Astrocyte (in vitro differentiated cells and primary cell): ENCODE data around the gene ADAMTS12. TPM values are rescaled to one million over a fixed set of nuclear protein-coding genes. Genes with fewer than 3 reads are reported as not detected.

Experiments
- DNase-seq: peaks from one replicate; pipeline ENCODE4 v3.0.0-alpha.2; 2010; ENCODE audit warnings: low read depth
- FAIRE-seq: peaks from 2 replicates; lab custom pipeline; 2011; peaks lifted over from hg19 to GRCh38; lab: Jason Lieb, UNC
- H2AFZ ChIP-seq: 2 replicates; pipeline ENCODE4 v1.6.0; 2012; ENCODE audit warnings: low read depth, low read length, inconsistent platforms
- H3K27ac ChIP-seq: 2 replicates; pipeline ENCODE4 v1.5.1; 2011; ENCODE audit warnings: low read depth, low read length, inconsistent platforms
- H3K27me3 ChIP-seq: 2 replicates; pipeline ENCODE4 v1.6.0; 2011; ENCODE audit warnings: low read length, inconsistent platforms; ENCODE audit not compliant: insufficient read depth
- H3K36me3 ChIP-seq: 2 replicates; pipeline ENCODE4 v1.5.1; 2011; ENCODE audit warnings: low read length, inconsistent platforms; ENCODE audit not compliant: insufficient read depth
- H3K4me1 ChIP-seq: 2 replicates; pipeline ENCODE4 v1.5.1; 2011; ENCODE audit warnings: low read length, inconsistent platforms; ENCODE audit not compliant: insufficient read depth
- H3K4me2 ChIP-seq: 2 replicates; pipeline ENCODE4 v1.6.0; 2012; ENCODE audit warnings: low read length, inconsistent platforms
- H3K4me3 ChIP-seq: 2 replicates; pipeline ENCODE4 v1.5.1; 2011; ENCODE audit warnings: low read depth, mild to moderate bottlenecking, low read length, inconsistent platforms; ENCODE audit not compliant: insufficient read depth
- H3K79me2 ChIP-seq: 2 replicates; pipeline ENCODE4 v1.6.0; 2012; ENCODE audit warnings: mild to moderate bottlenecking, low read length, inconsistent platforms; ENCODE audit not compliant: insufficient read depth
- H3K9ac ChIP-seq: 2 replicates; pipeline ENCODE4 v1.6.0; 2012; ENCODE audit warnings: mild to moderate bottlenecking, low read length, inconsistent platforms
- H3K9me3 ChIP-seq: 2 replicates; pipeline ENCODE4 v1.5.1; 2012; ENCODE audit warnings: low read depth, mild to moderate bottlenecking, low read length, inconsistent platforms; ENCODE audit not compliant: insufficient read depth
- H4K20me1 ChIP-seq: 2 replicates; pipeline ENCODE4 v1.6.0; 2012; ENCODE audit warnings: low read length, inconsistent platforms; ENCODE audit not compliant: insufficient read depth
- H3K27ac Mint-ChIP-seq: one replicate; pipeline ENCODE4 v1.8.0; 2021; ENCODE audit warnings: mild to moderate bottlenecking, mixed read lengths; ENCODE audit not compliant: unreplicated experiment
- H3K27me3 Mint-ChIP-seq: one replicate; pipeline ENCODE4 v1.8.0; 2021; ENCODE audit warnings: low read depth, mixed read lengths; ENCODE audit not compliant: unreplicated experiment
- H3K36me3 Mint-ChIP-seq: one replicate; pipeline ENCODE4 v1.8.0; 2021; ENCODE audit warnings: low read depth, mixed read lengths; ENCODE audit not compliant: unreplicated experiment
- H3K4me1 Mint-ChIP-seq: one replicate; pipeline ENCODE4 v1.8.0; 2021; ENCODE audit warnings: low read depth, mixed read lengths; ENCODE audit not compliant: unreplicated experiment
- H3K4me3 Mint-ChIP-seq: one replicate; pipeline ENCODE4 v1.8.0; 2021; ENCODE audit warnings: mild to moderate bottlenecking, moderate library complexity, mixed read lengths; ENCODE audit not compliant: unreplicated experiment
- H3K9me3 Mint-ChIP-seq: one replicate; pipeline ENCODE4 v1.8.0; 2021; ENCODE audit warnings: mild to moderate bottlenecking, mixed read lengths; ENCODE audit not compliant: unreplicated experiment
- CTCF ChIP-seq: IDR thresholded peaks from 2 replicates; pipeline ENCODE4 v1.5.1; 2011; ENCODE audit warnings: low read depth, mild to moderate bottlenecking, inconsistent platforms, low read length, moderate library complexity; ENCODE audit not compliant: insufficient read depth
- EZH2 ChIP-seq: IDR thresholded peaks from 2 replicates; pipeline ENCODE4 v1.6.1; 2012; ENCODE audit warnings: mild to moderate bottlenecking, low read length, inconsistent platforms; ENCODE audit not compliant: insufficient read depth
- total RNA-seq: library from RNA; stranded (reverse); gene quantifications from 2 replicates; pipeline ENCODE4 v1.2.1, GENCODE V29; 2021

Gene ADAMTS12
- total RNA-seq, 1 donor from 2014 or later, result 156 TPM

GRCh38 chr5:33675958-33676464 lies 215.8 kb downstream of the ADAMTS12 start:
- FAIRE-seq, result no peak
- Histone ChIP-seq H3K36me3 (peaks cover 29% of the 10 kb centered on the region), H3K9ac (no peak overlapping the region), H3K27ac (no peak overlapping the region), H3K9me3 (no peaks in the 10 kb centered on the region), H2AFZ (no peak overlapping the region), H3K27me3 (no peaks in the 10 kb centered on the region), H3K4me3 (no peak overlapping the region), H3K4me2 (no peak overlapping the region), H3K4me1 (peaks cover 9% of the 10 kb centered on the region), H3K79me2 (no peaks in the 10 kb centered on the region), H4K20me1 (no peaks in the 10 kb centered on the region)
- TF ChIP-seq EZH2 (no peak), CTCF (no peak)
- no peak overlapping the region for H3K4me3 Mint-ChIP-seq
- H3K27me3 Mint-ChIP-seq, result no peaks in the 10 kb centered on the region
- peaks cover 2% of the 10 kb centered on the region for H3K9me3 Mint-ChIP-seq
- peaks cover 6% of the 10 kb centered on the region for H3K4me1 Mint-ChIP-seq
- H3K27ac Mint-ChIP-seq, result no peak overlapping the region
- no peak for DNase-seq
- H3K36me3 Mint-ChIP-seq, result peaks cover 33% of the 10 kb centered on the region

- no peak overlapping the region for H3K4me3 ChIP-seq
- H4K20me1 ChIP-seq, result no peaks in the 10 kb centered on the region
- H3K4me2 ChIP-seq, result no peak overlapping the region
- H3K27ac ChIP-seq, result no peak overlapping the region
- H3K36me3 ChIP-seq, result peaks cover 17% of the 10 kb centered on the region
- H3K27me3 ChIP-seq, result no peaks in the 10 kb centered on the region
- H3K4me1 ChIP-seq, result no peaks in the 10 kb centered on the region
- H3K79me2 ChIP-seq, result no peaks in the 10 kb centered on the region
- no peak overlapping the region for H3K9ac ChIP-seq
- peaks cover 2% of the 10 kb centered on the region for H3K4me1 Mint-ChIP-seq
- TF ChIP-seq CTCF (no peak), EZH2 (no peak)
- H3K9me3 ChIP-seq, result no peaks in the 10 kb centered on the region
- no peak overlapping the region for H3K4me3 Mint-ChIP-seq
- H3K36me3 Mint-ChIP-seq, result peaks cover 8% of the 10 kb centered on the region
- DNase-seq (no peak), FAIRE-seq (peak; percentile 62)
- H2AFZ ChIP-seq, result no peak overlapping the region
- no peaks in the 10 kb centered on the region for H3K9me3 Mint-ChIP-seq
- H3K27ac Mint-ChIP-seq, result no peak overlapping the region
- H3K27me3 Mint-ChIP-seq, result no peaks in the 10 kb centered on the region
Observed at GRCh38 chr5:33671700-33672291, 220.0 kb downstream of the ADAMTS12 start.

- Histone ChIP-seq H3K4me2 (peak overlapping the region; percentile 8), H3K27ac (peak overlapping the region; percentile 36), H3K79me2 (no peaks in the 10 kb centered on the region), H3K27me3 (no peaks in the 10 kb centered on the region), H3K4me3 (no peak overlapping the region), H3K9ac (no peak overlapping the region), H4K20me1 (no peaks in the 10 kb centered on the region), H3K4me1 (peaks cover 23% of the 10 kb centered on the region), H2AFZ (no peak overlapping the region), H3K36me3 (peaks cover 21% of the 10 kb centered on the region), H3K9me3 (no peaks in the 10 kb centered on the region)
- peaks cover 31% of the 10 kb centered on the region for H3K4me1 Mint-ChIP-seq
- peak overlapping the region; percentile 89 for H3K27ac Mint-ChIP-seq
- H3K9me3 Mint-ChIP-seq, result peaks cover 2% of the 10 kb centered on the region
- TF ChIP-seq EZH2 (no peak), CTCF (no peak)
- FAIRE-seq (peak; percentile 72), DNase-seq (peak; percentile 51)
- H3K27me3 Mint-ChIP-seq, result no peaks in the 10 kb centered on the region
- H3K36me3 Mint-ChIP-seq, result peaks cover 19% of the 10 kb centered on the region
- peak overlapping the region; percentile 36 for H3K4me3 Mint-ChIP-seq
Observed at GRCh38 chr5:33662722-33663427, 228.9 kb downstream of the ADAMTS12 start.
